ENCODE data around the gene LHX2. TPM values are rescaled to one million over a fixed set of nuclear protein-coding genes. Genes with fewer than 3 reads are reported as not detected.

Gene LHX2
- total RNA-seq, 1 experiment from 2014 or later = 0.26 TPM

- no peak for DNase-seq (ENCODE audit: low spot score)
- Histone ChIP-seq H3K27me3 (replicated peaks; ENCODE audit: insufficient read depth, low read depth, low read length, poor library complexity) (peaks cover 8% of the 10 kb centered on the region), H3K27ac (ENCODE audit: low read depth, low read length, poor library complexity, severe bottlenecking) (no peak overlapping the region), H3K4me1 (ENCODE audit: insufficient read depth, low read length, poor library complexity, severe bottlenecking) (no peaks in the 10 kb centered on the region), H3K36me3 (ENCODE audit: insufficient read depth, low read length, poor library complexity, severe bottlenecking) (no peaks in the 10 kb centered on the region), H3K9me3 (ENCODE audit: low read depth, low read length, poor library complexity, severe bottlenecking) (no peaks in the 10 kb centered on the region), H3K4me3 (ENCODE audit: low read depth, low read length, poor library complexity, severe bottlenecking) (no peak overlapping the region)
- BruUV-seq (replicated peaks) = no TSS peak
- ChIA-PET POLR2A (ENCODE audit: low non-redundant PET) (no interaction called here), CTCF (no interaction called here)
- intact Hi-C loops (cut with micrococcal nuclease; ENCODE audit: unreplicated experiment) = no loop called here
- TF ChIP-seq, protein P1, sequence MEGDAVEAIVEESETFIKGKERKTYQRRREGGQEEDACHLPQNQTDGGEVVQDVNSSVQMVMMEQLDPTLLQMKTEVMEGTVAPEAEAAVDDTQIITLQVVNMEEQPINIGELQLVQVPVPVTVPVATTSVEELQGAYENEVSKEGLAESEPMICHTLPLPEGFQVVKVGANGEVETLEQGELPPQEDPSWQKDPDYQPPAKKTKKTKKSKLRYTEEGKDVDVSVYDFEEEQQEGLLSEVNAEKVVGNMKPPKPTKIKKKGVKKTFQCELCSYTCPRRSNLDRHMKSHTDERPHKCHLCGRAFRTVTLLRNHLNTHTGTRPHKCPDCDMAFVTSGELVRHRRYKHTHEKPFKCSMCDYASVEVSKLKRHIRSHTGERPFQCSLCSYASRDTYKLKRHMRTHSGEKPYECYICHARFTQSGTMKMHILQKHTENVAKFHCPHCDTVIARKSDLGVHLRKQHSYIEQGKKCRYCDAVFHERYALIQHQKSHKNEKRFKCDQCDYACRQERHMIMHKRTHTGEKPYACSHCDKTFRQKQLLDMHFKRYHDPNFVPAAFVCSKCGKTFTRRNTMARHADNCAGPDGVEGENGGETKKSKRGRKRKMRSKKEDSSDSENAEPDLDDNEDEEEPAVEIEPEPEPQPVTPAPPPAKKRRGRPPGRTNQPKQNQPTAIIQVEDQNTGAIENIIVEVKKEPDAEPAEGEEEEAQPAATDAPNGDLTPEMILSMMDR (conservative IDR thresholded peaks at IDR 0.05; ENCODE audit: low read depth, low read length) = no peak
- no peak for TF ChIP-seq EZH2 (IDR thresholded peaks at IDR 0.05; ENCODE audit: borderline replicate concordance, low read depth, low read length, poor library complexity, severe bottlenecking)
These were observed 66.5 kb downstream of the LHX2 start for GRCh38 chr9:124077915-124078572.

- CTCF ChIA-PET = no interaction called here
- Histone ChIP-seq H3K4me1 (ENCODE audit: insufficient read depth, low read length, poor library complexity, severe bottlenecking) (no peaks in the 10 kb centered on the region), H3K9me3 (ENCODE audit: low read depth, low read length, poor library complexity, severe bottlenecking) (no peaks in the 10 kb centered on the region), H3K27ac (ENCODE audit: low read depth, low read length, poor library complexity, severe bottlenecking) (no peak overlapping the region), H3K27me3 (replicated peaks; ENCODE audit: insufficient read depth, low read depth, low read length, poor library complexity) (peaks cover 8% of the 10 kb centered on the region), H3K36me3 (ENCODE audit: insufficient read depth, low read length, poor library complexity, severe bottlenecking) (no peaks in the 10 kb centered on the region), H3K4me3 (ENCODE audit: low read depth, low read length, poor library complexity, severe bottlenecking) (no peak overlapping the region)
- no peak for DNase-seq (ENCODE audit: low spot score)
- POLR2A ChIA-PET (ENCODE audit: low non-redundant PET) = no interaction called here
- no TSS peak for BruUV-seq (replicated peaks)
- intact Hi-C loops (cut with micrococcal nuclease; ENCODE audit: unreplicated experiment) = no loop called here
- TF ChIP-seq EZH2 (IDR thresholded peaks at IDR 0.05; ENCODE audit: borderline replicate concordance, low read depth, low read length, poor library complexity, severe bottlenecking) = no peak
- TF ChIP-seq, protein P1 (conservative IDR thresholded peaks at IDR 0.05; ENCODE audit: low read depth, low read length) = no peak
These were observed 67.1 kb downstream of the LHX2 start for GRCh38 chr9:124078641-124079040.

DNA sequence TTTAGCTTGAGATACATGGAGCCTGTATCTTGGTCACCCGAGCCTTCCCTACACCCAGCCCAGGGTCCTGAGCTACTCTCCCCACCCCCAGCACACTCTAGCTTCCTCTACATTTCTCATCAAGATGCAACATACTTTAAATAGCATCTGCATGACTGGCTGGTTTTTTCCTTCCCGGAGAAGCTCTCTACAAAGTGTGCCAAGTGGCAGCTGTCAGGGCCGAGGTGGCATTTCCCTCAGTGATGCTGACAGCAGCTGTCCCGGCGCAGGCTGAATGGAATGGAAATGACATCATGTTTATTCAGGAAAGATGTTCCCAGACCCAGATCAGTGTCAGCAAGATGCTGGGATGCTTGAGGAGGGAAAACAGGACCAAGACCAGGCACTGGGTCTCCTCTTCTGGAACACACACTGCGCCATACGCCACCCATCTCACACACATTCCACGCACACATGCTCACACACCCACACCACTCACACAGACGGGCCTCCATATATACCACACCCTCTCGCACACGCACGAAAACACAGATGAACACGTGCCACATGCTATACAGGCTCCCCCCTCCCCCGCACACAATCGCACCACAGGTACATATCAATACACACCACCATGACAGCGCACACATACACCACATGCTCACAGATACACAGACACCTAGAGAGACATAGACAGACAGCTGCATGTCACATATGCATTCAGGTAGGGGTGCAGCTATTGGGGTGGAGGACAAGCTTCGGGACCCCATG, 67.8 kb downstream of the LHX2 start:
- BruUV-seq (replicated peaks) = no TSS peak
- intact Hi-C loops (cut with micrococcal nuclease; ENCODE audit: unreplicated experiment) = no loop called here
- CTCF ChIA-PET = no interaction called here

More for the DNA sequence above, 67.8 kb downstream of the LHX2 start:
- Histone ChIP-seq H3K4me1 (ENCODE audit: insufficient read depth, low read length, poor library complexity, severe bottlenecking) (no peaks in the 10 kb centered on the region), H3K27me3 (replicated peaks; ENCODE audit: insufficient read depth, low read depth, low read length, poor library complexity) (peaks cover 11% of the 10 kb centered on the region), H3K27ac (ENCODE audit: low read depth, low read length, poor library complexity, severe bottlenecking) (no peak overlapping the region), H3K4me3 (ENCODE audit: low read depth, low read length, poor library complexity, severe bottlenecking) (no peak overlapping the region), H3K9me3 (ENCODE audit: low read depth, low read length, poor library complexity, severe bottlenecking) (no peaks in the 10 kb centered on the region), H3K36me3 (ENCODE audit: insufficient read depth, low read length, poor library complexity, severe bottlenecking) (no peaks in the 10 kb centered on the region)
- POLR2A ChIA-PET (ENCODE audit: low non-redundant PET) = no interaction called here
- no peak for TF ChIP-seq EZH2 (IDR thresholded peaks at IDR 0.05; ENCODE audit: borderline replicate concordance, low read depth, low read length, poor library complexity, severe bottlenecking)
- TF ChIP-seq, protein P1 (conservative IDR thresholded peaks at IDR 0.05; ENCODE audit: low read depth, low read length) = no peak
- peak; percentile 41 for DNase-seq (ENCODE audit: low spot score)
